Endothelial cell of umbilical vein (primary cell): Measurements from ENCODE around the gene PHOSPHO1. TPM values are rescaled to one million over a fixed set of nuclear protein-coding genes. Genes with fewer than 3 reads are reported as not detected.
"Not testable (repeated sequence)": the region's sequence is repeated elsewhere in the genome, so short reads cannot be mapped to it uniquely, and the experiment has no call there.

ENCODE experiments used
- BruUV-seq: library from RNA; stranded (reverse); fragments of 400-500 nt; replicated peaks from 2 replicates; lab custom pipeline; 2021; lab: Mats Ljungman, UMichigan
- CTCF ChIA-PET: fragments of 300-600, 350-600 bp; sonication (Branson Sonifier 250); formaldehyde crosslinking; loops from one replicate; lab custom pipeline; 2021; ENCODE audit warnings: antibody characterized with exemption, inconsistent platforms; lab: Charles Lee
- POLR2A ChIA-PET: fragments of 300-600, 350-600 bp; sonication (Branson Sonifier 250); formaldehyde crosslinking; loops from one replicate; lab custom pipeline; 2021; ENCODE audit warnings: antibody characterized with exemption, inconsistent platforms; lab: Charles Lee
- DNase-seq: peaks from one replicate; pipeline ENCODE4 v3.0.0-alpha.2; 2011; ENCODE audit warnings: low read depth, low spot score
- FAIRE-seq: peaks from 2 replicates; lab custom pipeline; 2011; peaks lifted over from hg19 to GRCh38; lab: Jason Lieb, UNC
- H2AFZ ChIP-seq: 2 replicates; pipeline ENCODE4 v1.6.0; 2012; ENCODE audit warnings: low read depth, low read length, control low read depth, inconsistent platforms
- H3K27ac ChIP-seq: 2 replicates; pipeline ENCODE4 v1.5.1; 2011; ENCODE audit warnings: low read depth, mild to moderate bottlenecking, control low read depth, low read length, moderate library complexity; ENCODE audit not compliant: insufficient read depth
- H3K27me3 ChIP-seq, 2 experiments: 2 replicates each; pipeline versions ENCODE4 v1.6.0 to v1.6.1; 2011; ENCODE audit warnings: low read length in 2 of 2, mixed read lengths in 1 of 2; ENCODE audit not compliant: control insufficient read depth in 2 of 2, insufficient read depth in 2 of 2
- H3K36me3 ChIP-seq, 2 experiments: 2 replicates in 1 of 2; 3 replicates in 1 of 2; pipeline ENCODE4 v1.5.1; 2011; ENCODE audit warnings: low read length in 2 of 2, mild to moderate bottlenecking in 1 of 2, moderate library complexity in 1 of 2; ENCODE audit not compliant: control insufficient read depth in 2 of 2, insufficient read depth in 2 of 2; ENCODE audit errors: extremely low read depth in 1 of 2
- H3K4me1 ChIP-seq: 3 replicates; pipeline ENCODE4 v1.5.1; 2011; ENCODE audit warnings: mild to moderate bottlenecking, low read length; ENCODE audit not compliant: control insufficient read depth, insufficient read depth; ENCODE audit errors: extremely low read depth
- H3K4me2 ChIP-seq: 2 replicates; pipeline ENCODE4 v1.6.1; 2011; ENCODE audit warnings: low read length, control low read depth, mixed read lengths; ENCODE audit not compliant: insufficient read depth
- H3K4me3 ChIP-seq, 3 experiments: fragments of 200-600 bp in 1 of 3; sonication (generic), shearing (Covaris generic) in 1 of 3; replicated peaks in 1 of 3; 2 replicates each; pipeline ENCODE4 v1.5.1; 2011 to 2016; ENCODE audit warnings: control low read depth in 3 of 3, low read length in 3 of 3, mild to moderate bottlenecking in 2 of 3, inconsistent platforms in 1 of 3, low read depth in 1 of 3, moderate library complexity in 1 of 3; ENCODE audit not compliant: insufficient read depth in 1 of 3
- H3K79me2 ChIP-seq: 2 replicates; pipeline ENCODE4 v1.6.0; 2012; ENCODE audit warnings: low read length, inconsistent platforms; ENCODE audit not compliant: control insufficient read depth, insufficient read depth
- H3K9ac ChIP-seq: replicated peaks from 2 replicates; pipeline ENCODE3; 2011; ENCODE audit warnings: low read length, control low read depth; ENCODE audit not compliant: insufficient read depth; ENCODE audit errors: extremely low read depth
- H3K9me1 ChIP-seq: replicated peaks from 3 replicates; pipeline ENCODE4 v1.6.0; 2011; ENCODE audit warnings: mild to moderate bottlenecking, low read length; ENCODE audit not compliant: control insufficient read depth, insufficient read depth; ENCODE audit errors: extremely low read depth
- H3K9me3 ChIP-seq: replicated peaks from 2 replicates; pipeline ENCODE4 v1.5.1; 2012; ENCODE audit warnings: low read length, inconsistent platforms; ENCODE audit not compliant: control insufficient read depth, insufficient read depth
- H4K20me1 ChIP-seq: replicated peaks from 2 replicates; pipeline ENCODE3; 2011; ENCODE audit warnings: mild to moderate bottlenecking, low read length; ENCODE audit not compliant: control insufficient read depth, insufficient read depth; ENCODE audit errors: extremely low read depth
- EZH2 ChIP-seq: IDR thresholded peaks from 2 replicates; pipeline ENCODE4 v1.6.1; 2012; ENCODE audit warnings: borderline replicate concordance, low read depth, mild to moderate bottlenecking, moderate library complexity, low read length, inconsistent platforms; ENCODE audit not compliant: severe bottlenecking
- FOS ChIP-seq: IDR thresholded peaks from 2 replicates; pipeline ENCODE4 v1.6.1; 2011; ENCODE audit warnings: mild to moderate bottlenecking, low read length, moderate library complexity, borderline replicate concordance; ENCODE audit not compliant: insufficient read depth
- GATA2 ChIP-seq: IDR thresholded peaks from 2 replicates; pipeline ENCODE4 v1.7.0; 2011; ENCODE audit warnings: low read depth, mild to moderate bottlenecking, moderate library complexity, mixed read lengths, low read length; ENCODE audit not compliant: insufficient read length, insufficient read depth
- JUN ChIP-seq: IDR thresholded peaks from 2 replicates; pipeline ENCODE4 v1.6.1; 2011; ENCODE audit warnings: borderline replicate concordance, low read depth; ENCODE audit not compliant: insufficient read length, insufficient read depth
- MYC ChIP-seq: IDR thresholded peaks from one replicate; pipeline ENCODE4 v1.6.1; 2011; ENCODE audit warnings: mild to moderate bottlenecking, low read depth, low read length
- POLR2A ChIP-seq: IDR thresholded peaks from 2 replicates; pipeline ENCODE4 v1.6.1; 2012; ENCODE audit warnings: low read depth, mild to moderate bottlenecking, control low read depth, low read length
- POLR2AphosphoS5 ChIP-seq: IDR thresholded peaks from 2 replicates; pipeline ENCODE4 v1.6.1; 2012; ENCODE audit warnings: low read depth, mild to moderate bottlenecking, control low read depth, low read length, moderate library complexity; ENCODE audit not compliant: insufficient read depth
- dilution Hi-C: fragments of 300-500 bp; cut with MboI; formaldehyde crosslinking; loops from one replicate; pipeline ENCODE4 v1.15.0; 2019; ENCODE audit warnings: low sequenced_read_pairs; ENCODE audit not compliant: extremely low pct_ligation_motif_present
- intact Hi-C: fragments of 100-400 bp; cut with micrococcal nuclease; formaldehyde crosslinking; loops from one replicate; pipeline ENCODE4 v1.10.0; 2022
- polyA plus RNA-seq, 4 experiments: library from polyadenylated mRNA; depleted of rRNA in 3 of 4; stranded (reverse) in 3 of 4; unstranded in 1 of 4; fragments of >200 nt; gene quantifications; 2 replicates each; pipeline versions ENCODE4 v1.2.1 to v1.2.3, GENCODE V29; 2011 to 2012; ENCODE audit warnings: missing spikeins in 1 of 4
- total RNA-seq: library from RNA; stranded (reverse); gene quantifications from 2 replicates; pipeline ENCODE4 v1.2.3, GENCODE V29; 2021
- TF ChIP-seq, protein P1 (sequence below), 2 donors: IDR thresholded peaks; 1 replicate in 1 of 2; 2 replicates in 1 of 2; pipeline ENCODE4 v1.5.1; 2011; ENCODE audit warnings: low read length in 2 of 2, mild to moderate bottlenecking in 2 of 2, moderate library complexity in 2 of 2, control low read depth in 1 of 2, inconsistent platforms in 1 of 2, low read depth in 1 of 2; ENCODE audit not compliant: insufficient read depth in 1 of 2; ENCODE audit errors: extremely low read depth in 1 of 2
- TF ChIP-seq, protein P2 (sequence below): IDR thresholded peaks from 2 replicates; pipeline ENCODE4 v1.6.1; 2011; ENCODE audit not compliant: insufficient read depth, insufficient read length

PHOSPHO1 gene
- total and polyA plus RNA-seq, 2 donors (not counting 3 experiments of a cell fraction or from before 2014, with no cell fraction given), result 0.23 TPM; not detected in 1

DNA sequence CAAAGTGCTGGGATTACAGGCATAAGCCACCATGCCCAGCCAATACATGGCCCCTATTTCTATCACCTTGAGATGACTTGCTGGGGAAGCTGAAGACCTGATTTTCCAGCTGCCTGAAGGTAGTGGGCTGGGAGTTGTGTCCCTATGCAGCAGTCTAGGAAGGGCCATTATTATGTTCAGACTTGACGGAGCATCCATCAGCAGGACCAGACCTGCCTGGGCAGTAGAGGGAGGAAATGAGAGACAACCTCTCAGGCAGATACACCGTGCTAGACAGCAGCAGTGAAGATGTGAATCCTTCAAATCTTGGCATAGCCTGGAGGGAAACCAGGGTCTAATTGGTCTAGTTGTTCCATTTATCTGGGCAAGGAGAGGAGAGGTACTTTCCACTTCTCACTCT, 35.6 kb upstream of the PHOSPHO1 start:
- no peak overlapping the region for H3K4me3 ChIP-seq
- H3K79me2 ChIP-seq, result no peaks in the 10 kb centered on the region
- no peaks in the 10 kb centered on the region for H3K9me1 ChIP-seq
- dilution Hi-C loops (no loop called here), intact Hi-C loops (no loop called here)
- FAIRE-seq (no peak), DNase-seq (no peak)
- H2AFZ ChIP-seq, result no peak overlapping the region
- ChIA-PET CTCF (no interaction called here), POLR2A (no interaction called here)
- H3K9ac ChIP-seq, result no peak overlapping the region
- H3K4me2 ChIP-seq, result no peak overlapping the region
- no TSS peak for BruUV-seq
- peaks cover 0 to 1% of the 10 kb centered on the region in 2 experiments for H3K27me3 ChIP-seq
- no peak for TF ChIP-seq JUN
- no peak for TF ChIP-seq EZH2
- TF ChIP-seq, protein P1, sequence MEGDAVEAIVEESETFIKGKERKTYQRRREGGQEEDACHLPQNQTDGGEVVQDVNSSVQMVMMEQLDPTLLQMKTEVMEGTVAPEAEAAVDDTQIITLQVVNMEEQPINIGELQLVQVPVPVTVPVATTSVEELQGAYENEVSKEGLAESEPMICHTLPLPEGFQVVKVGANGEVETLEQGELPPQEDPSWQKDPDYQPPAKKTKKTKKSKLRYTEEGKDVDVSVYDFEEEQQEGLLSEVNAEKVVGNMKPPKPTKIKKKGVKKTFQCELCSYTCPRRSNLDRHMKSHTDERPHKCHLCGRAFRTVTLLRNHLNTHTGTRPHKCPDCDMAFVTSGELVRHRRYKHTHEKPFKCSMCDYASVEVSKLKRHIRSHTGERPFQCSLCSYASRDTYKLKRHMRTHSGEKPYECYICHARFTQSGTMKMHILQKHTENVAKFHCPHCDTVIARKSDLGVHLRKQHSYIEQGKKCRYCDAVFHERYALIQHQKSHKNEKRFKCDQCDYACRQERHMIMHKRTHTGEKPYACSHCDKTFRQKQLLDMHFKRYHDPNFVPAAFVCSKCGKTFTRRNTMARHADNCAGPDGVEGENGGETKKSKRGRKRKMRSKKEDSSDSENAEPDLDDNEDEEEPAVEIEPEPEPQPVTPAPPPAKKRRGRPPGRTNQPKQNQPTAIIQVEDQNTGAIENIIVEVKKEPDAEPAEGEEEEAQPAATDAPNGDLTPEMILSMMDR (IDR thresholded peaks at IDR 0.05; ENCODE audit: extremely low read depth in 1 of 2, insufficient read depth in 1 of 2, low read depth in 1 of 2, low read length in 2 of 2), result no peak
- no peak for TF ChIP-seq GATA2
- no peak for TF ChIP-seq FOS
- no peak for TF ChIP-seq POLR2A
- TF ChIP-seq POLR2AphosphoS5, result no peak
- TF ChIP-seq, protein P2, sequence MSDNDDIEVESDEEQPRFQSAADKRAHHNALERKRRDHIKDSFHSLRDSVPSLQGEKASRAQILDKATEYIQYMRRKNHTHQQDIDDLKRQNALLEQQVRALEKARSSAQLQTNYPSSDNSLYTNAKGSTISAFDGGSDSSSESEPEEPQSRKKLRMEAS, result no peak
- TF ChIP-seq MYC, result no peak
- no peaks in the 10 kb centered on the region for H3K36me3 ChIP-seq
- no peak overlapping the region for H3K27ac ChIP-seq
- no peaks in the 10 kb centered on the region for H3K4me1 ChIP-seq
- no peaks in the 10 kb centered on the region for H4K20me1 ChIP-seq
- no peaks in the 10 kb centered on the region for H3K9me3 ChIP-seq

DNA sequence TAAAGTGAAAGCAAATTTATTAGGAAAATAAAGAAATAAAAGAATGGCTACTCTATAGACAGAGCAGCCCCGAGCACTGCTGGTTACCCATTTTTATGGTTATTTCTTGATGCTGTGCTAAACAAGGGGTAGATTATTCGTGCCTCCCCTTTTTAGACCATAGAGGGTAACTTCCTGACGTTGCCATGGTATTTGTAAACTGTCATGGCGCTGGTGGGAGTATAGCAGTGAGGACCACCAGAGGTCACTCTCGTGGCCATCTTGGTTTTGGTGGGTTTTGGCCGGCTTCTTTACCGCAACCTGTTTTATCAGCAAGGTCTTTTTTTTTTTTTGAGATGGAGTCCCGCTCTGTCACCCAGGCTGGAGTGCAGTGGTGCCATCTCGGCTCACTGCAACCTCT, 31.0 kb upstream of the PHOSPHO1 start:
- H4K20me1 ChIP-seq, H2AFZ ChIP-seq, CTCF ChIA-PET, H3K4me3 ChIP-seq, FAIRE-seq, BruUV-seq, DNase-seq, H3K9me1 ChIP-seq, H3K79me2 ChIP-seq, dilution Hi-C loops, H3K27ac ChIP-seq, H3K36me3 ChIP-seq, H3K4me2 ChIP-seq, H3K9me3 ChIP-seq, H3K9ac ChIP-seq, POLR2A ChIA-PET, H3K27me3 ChIP-seq: not testable (repeated sequence)
- intact Hi-C loops, result loop anchor here (2.0 kb wide), 1 partner anchor 31 kb away; the partner anchor contains the start of gene PHOSPHO1
- H3K4me1 ChIP-seq, result peaks cover 14% of the 10 kb centered on the region
